Mesodermal cell (in vitro differentiated cells): ENCODE results near the gene CD82.
"Not testable (repeated sequence)": the region's sequence is repeated elsewhere in the genome, so short reads cannot be mapped to it uniquely, and the experiment has no call there.

Source experiments
- H3K27ac ChIP-seq: 2 replicates; pipeline ENCODE4 v1.7.0; 2013; ENCODE audit warnings: mild to moderate bottlenecking, low read depth, low read length, moderate library complexity; ENCODE audit not compliant: severe bottlenecking
- H3K36me3 ChIP-seq: 2 replicates; pipeline ENCODE4 v1.7.1; 2013; ENCODE audit warnings: mild to moderate bottlenecking, low read length, moderate library complexity; ENCODE audit not compliant: control insufficient read depth, insufficient read depth
- H3K4me1 ChIP-seq: one replicate; pipeline ENCODE4 v1.7.1; 2013; ENCODE audit warnings: mild to moderate bottlenecking, low read length; ENCODE audit not compliant: insufficient read depth, control insufficient read depth, poor library complexity, severe bottlenecking
- H3K4me3 ChIP-seq: 2 replicates; pipeline ENCODE4 v1.7.0; 2013; ENCODE audit warnings: low read length, control low read depth, mild to moderate bottlenecking; ENCODE audit not compliant: insufficient read depth, poor library complexity, severe bottlenecking; ENCODE audit errors: extremely low read depth
- H3K9me3 ChIP-seq: 2 replicates; pipeline ENCODE4 v1.7.1; 2013; ENCODE audit warnings: mild to moderate bottlenecking, low read length, moderate library complexity; ENCODE audit not compliant: control insufficient read depth
- WGBS, 2 experiments: methylation state at CpG; one replicate each; pipeline ENCODE4 v1.1.5; 2013; ENCODE audit warnings: missing lambda C conversion rate in 2 of 2; ENCODE audit not compliant: insufficient coverage in 2 of 2; 5-methylcytosine and 5-hydroxymethylcytosine counted together

CD82 gene

GRCh38 chr11:44654596-44654995 lies 89.1 kb downstream of the CD82 start:
- Histone ChIP-seq H3K36me3 (no peaks in the 10 kb centered on the region), H3K4me3 (no peak overlapping the region), H3K27ac (no peak overlapping the region), H3K4me1 (no peaks in the 10 kb centered on the region), H3K9me3 (no peaks in the 10 kb centered on the region)
- WGBS, 2 experiments, result 91 to 96% methylated on average over 9 of the region's 10 CpGs

GRCh38 chr11:44657836-44658505 lies 92.5 kb downstream of the CD82 start:
- Histone ChIP-seq H3K4me1 (no peaks in the 10 kb centered on the region), H3K9me3 (no peaks in the 10 kb centered on the region), H3K4me3 (no peak overlapping the region), H3K36me3 (no peaks in the 10 kb centered on the region), H3K27ac (no peak overlapping the region)
- 50 to 100% methylated on average over 1 of the region's 5 CpGs for WGBS, 2 experiments

DNA sequence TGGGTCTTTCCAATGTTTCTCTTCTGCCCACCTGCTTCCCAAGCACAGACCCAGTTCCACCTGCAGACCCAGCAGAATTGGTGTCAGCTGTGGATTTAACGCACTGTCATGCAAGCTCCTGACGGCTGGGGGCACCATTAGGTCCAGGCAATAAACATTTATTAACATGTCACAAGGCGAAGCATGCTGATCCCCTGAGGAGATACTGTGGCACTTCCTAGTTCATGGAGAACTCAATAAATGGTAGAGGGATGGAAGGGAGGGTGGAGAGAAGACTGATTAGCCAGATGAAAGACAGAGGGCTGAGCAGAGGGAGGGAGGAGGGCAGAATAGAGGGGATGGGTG lies 93.0 kb downstream of the CD82 start:
- Histone ChIP-seq H3K36me3 (no peaks in the 10 kb centered on the region), H3K4me1 (no peaks in the 10 kb centered on the region), H3K27ac (no peak overlapping the region), H3K4me3 (no peak overlapping the region), H3K9me3 (no peaks in the 10 kb centered on the region)
- 40 to 45% methylated on average over 2 of the region's 3 CpGs for WGBS, 2 experiments

DNA sequence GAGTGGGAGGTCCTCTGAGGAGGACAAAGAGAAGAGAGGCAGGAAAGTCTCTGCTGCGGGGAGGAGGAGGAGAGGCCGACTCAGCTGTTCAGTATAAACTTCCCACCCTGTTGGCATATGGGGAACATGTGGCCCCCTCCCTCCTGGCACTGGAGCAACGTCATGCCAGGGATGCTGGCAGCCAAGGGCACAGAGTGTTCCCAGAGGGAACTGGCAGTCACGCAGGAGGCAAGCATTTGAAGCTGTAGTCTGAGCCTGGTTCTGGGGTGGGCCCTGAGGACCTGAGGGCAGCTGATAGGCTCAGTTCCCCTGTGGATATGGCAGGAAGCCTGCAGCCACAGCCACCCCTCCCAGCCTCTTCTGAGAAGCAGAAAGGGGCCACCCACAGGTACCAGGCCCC lies 94.2 kb downstream of the CD82 start:
- Histone ChIP-seq H3K9me3 (no peaks in the 10 kb centered on the region), H3K36me3 (no peaks in the 10 kb centered on the region), H3K27ac (no peak overlapping the region), H3K4me3 (no peak overlapping the region), H3K4me1 (no peaks in the 10 kb centered on the region)
- 84 to 86% methylated on average over 1 to 3 of the region's 4 CpGs for WGBS, 2 experiments

DNA sequence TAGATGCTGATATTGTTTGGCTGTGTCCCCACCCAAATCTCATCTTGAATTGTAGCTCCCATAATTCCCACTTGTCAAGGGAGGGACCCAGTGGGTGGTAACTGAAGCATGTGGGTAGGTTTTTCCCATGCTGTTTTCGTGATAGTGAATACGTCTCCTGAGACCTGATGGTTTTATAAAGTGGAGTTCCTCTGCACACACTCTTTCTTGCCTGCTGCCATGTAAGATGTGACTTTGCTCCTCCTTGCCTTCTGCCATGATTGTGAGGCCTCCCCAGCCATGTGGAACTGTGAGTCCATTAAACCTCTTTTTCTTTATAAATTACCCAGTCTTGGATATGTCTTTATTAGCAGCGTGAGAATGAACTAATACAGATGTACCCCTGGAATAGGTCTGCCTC lies 95.1 kb downstream of the CD82 start:
- H3K9me3 ChIP-seq, H3K36me3 ChIP-seq, H3K4me3 ChIP-seq, H3K4me1 ChIP-seq, H3K27ac ChIP-seq: not testable (repeated sequence)
- WGBS, 2 experiments, result 96 to 100% methylated on average over 2 to 3 of the region's 3 CpGs

DNA sequence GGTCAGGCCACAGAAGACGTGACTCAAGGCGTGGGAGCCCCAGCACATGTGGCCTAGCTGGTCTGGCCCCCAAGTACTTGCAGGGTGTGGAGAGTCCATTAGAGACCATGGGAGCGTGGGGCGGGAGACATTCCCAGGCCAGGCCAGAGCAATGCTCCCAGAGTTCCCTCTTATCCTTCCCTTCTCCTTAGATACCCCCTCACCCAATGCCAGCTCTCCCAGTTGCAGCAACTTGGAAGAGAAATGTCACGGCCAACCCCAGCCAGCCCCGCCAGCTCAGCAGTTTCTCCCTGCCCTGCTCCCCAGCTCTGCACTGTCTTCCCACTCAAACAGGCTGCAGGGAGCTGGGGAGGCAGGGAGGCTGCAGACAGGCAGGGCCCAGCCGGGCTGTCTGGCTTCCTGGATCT lies 95.9 kb downstream of the CD82 start:
- Histone ChIP-seq H3K27ac (no peak overlapping the region), H3K4me3 (no peak overlapping the region), H3K4me1 (no peaks in the 10 kb centered on the region), H3K9me3 (no peaks in the 10 kb centered on the region), H3K36me3 (no peaks in the 10 kb centered on the region)
- 94 to 98% methylated on average over 3 to 5 of the region's 7 CpGs for WGBS, 2 experiments
